A549 (cell line): ENCODE data around the gene ZNF543.

Experiments used
- ESRRA ChIP-seq: fragments of 150-350 bp; IDR thresholded peaks from 2 replicates; pipeline ENCODE4 v1.6.1; 2014; ENCODE audit warnings: mild to moderate bottlenecking, low read length, borderline replicate concordance
- MAX ChIP-seq: IDR thresholded peaks from 2 replicates; pipeline ENCODE4 v1.6.1; 2012
- POLR2AphosphoS2 ChIP-seq: conservative IDR thresholded peaks from 2 replicates; pipeline ENCODE4 v1.6.1; 2012; ENCODE audit warnings: low read length, improper control_type of control experiment, inconsistent platforms
- TF ChIP-seq, protein P1 (sequence below): fragments of >200 bp; sonication (Bioruptor Twin); formaldehyde crosslinking; IDR thresholded peaks from 3 replicates; pipeline ENCODE4 v1.5.1; 2016

DNA sequence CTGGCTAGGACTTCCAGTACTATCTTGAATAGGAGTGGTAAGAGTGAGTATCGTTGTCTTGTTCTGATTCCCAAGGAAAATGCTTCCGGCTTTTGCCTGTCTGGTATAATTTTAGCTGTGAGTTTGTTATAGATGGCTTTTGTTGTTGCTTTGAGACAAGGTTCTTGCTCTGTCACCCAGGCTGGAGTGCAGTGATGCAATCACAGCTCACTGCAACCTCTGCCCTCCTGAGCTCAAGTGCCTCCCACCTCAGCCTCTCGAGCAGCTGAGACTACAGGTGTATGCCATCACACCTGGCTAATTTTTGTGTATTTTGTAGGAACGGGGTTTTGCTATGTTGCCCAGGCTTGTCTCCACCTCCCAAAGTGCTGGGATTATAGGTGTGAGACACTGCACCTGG is 6.1 kb upstream of the ZNF543 start:
- TF ChIP-seq, protein P1, sequence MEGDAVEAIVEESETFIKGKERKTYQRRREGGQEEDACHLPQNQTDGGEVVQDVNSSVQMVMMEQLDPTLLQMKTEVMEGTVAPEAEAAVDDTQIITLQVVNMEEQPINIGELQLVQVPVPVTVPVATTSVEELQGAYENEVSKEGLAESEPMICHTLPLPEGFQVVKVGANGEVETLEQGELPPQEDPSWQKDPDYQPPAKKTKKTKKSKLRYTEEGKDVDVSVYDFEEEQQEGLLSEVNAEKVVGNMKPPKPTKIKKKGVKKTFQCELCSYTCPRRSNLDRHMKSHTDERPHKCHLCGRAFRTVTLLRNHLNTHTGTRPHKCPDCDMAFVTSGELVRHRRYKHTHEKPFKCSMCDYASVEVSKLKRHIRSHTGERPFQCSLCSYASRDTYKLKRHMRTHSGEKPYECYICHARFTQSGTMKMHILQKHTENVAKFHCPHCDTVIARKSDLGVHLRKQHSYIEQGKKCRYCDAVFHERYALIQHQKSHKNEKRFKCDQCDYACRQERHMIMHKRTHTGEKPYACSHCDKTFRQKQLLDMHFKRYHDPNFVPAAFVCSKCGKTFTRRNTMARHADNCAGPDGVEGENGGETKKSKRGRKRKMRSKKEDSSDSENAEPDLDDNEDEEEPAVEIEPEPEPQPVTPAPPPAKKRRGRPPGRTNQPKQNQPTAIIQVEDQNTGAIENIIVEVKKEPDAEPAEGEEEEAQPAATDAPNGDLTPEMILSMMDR, result no peak
- TF ChIP-seq ESRRA (no peak), MAX (no peak), POLR2AphosphoS2 (no peak)
